HepG2 (cell line): ENCODE results near the gene SELENOW. TPM values are rescaled to one million over a fixed set of nuclear protein-coding genes. Genes with fewer than 3 reads are reported as not detected.

Experiments used
- ATM ChIP-seq: fragments of 450-650 bp; IDR thresholded peaks from 2 replicates; pipeline ENCODE4 v1.7.1; 2017; ENCODE audit warnings: mild to moderate bottlenecking, borderline replicate concordance
- GZF1 ChIP-seq: sonication (generic); formaldehyde crosslinking; IDR thresholded peaks from 2 replicates; pipeline ENCODE4 v1.5.1; 2020; ENCODE audit warnings: mild to moderate bottlenecking, missing genetic modification reagents
- HIVEP1 ChIP-seq: sonication (generic); formaldehyde crosslinking; IDR thresholded peaks from 2 replicates; pipeline ENCODE4 v1.4.0; 2020; ENCODE audit warnings: mild to moderate bottlenecking, missing genetic modification reagents
- IKZF1 ChIP-seq: fragments of 450-650 bp; IDR thresholded peaks from 2 replicates; pipeline ENCODE4 v1.7.1; 2016
- KDM2A ChIP-seq: sonication (generic); formaldehyde crosslinking; IDR thresholded peaks from 2 replicates; pipeline ENCODE4 v1.4.0; 2020; ENCODE audit warnings: low read depth, missing genetic modification reagents, borderline replicate concordance
- KDM5A ChIP-seq: fragments of 200-600 bp; sonication (generic); IDR thresholded peaks from 2 replicates; pipeline ENCODE4 v1.7.0; 2018; ENCODE audit warnings: antibody characterized with exemption, mild to moderate bottlenecking, low read length, borderline replicate concordance
- MAFG ChIP-seq: sonication (generic); formaldehyde crosslinking; IDR thresholded peaks from 2 replicates; pipeline ENCODE4 v1.5.1; 2020; ENCODE audit warnings: mild to moderate bottlenecking, missing genetic modification reagents
- MTA1 ChIP-seq: sonication (generic); formaldehyde crosslinking; IDR thresholded peaks from 2 replicates; pipeline ENCODE4 v1.4.0; 2020; ENCODE audit warnings: missing genetic modification reagents, mild to moderate bottlenecking, borderline replicate concordance
- SP1 ChIP-seq, 2 experiments: fragments of 450-650 bp in 1 of 2; sonication (generic) in 1 of 2; formaldehyde crosslinking in 1 of 2; IDR thresholded peaks; 2 replicates each; pipeline versions ENCODE4 v1.4.0 to v1.6.1; 2016 to 2020; ENCODE audit warnings: missing genetic modification reagents in 1 of 2
- SRF ChIP-seq: IDR thresholded peaks from 2 replicates; pipeline ENCODE4 v1.6.1; 2011; ENCODE audit warnings: mild to moderate bottlenecking, low read depth, low read length, moderate library complexity
- ZFX ChIP-seq: sonication (generic); formaldehyde crosslinking; IDR thresholded peaks from 2 replicates; pipeline ENCODE4 v1.4.0; 2020; ENCODE audit warnings: mild to moderate bottlenecking, low read depth, missing genetic modification reagents, moderate library complexity
- ZFY ChIP-seq: sonication (generic); formaldehyde crosslinking; IDR thresholded peaks from 2 replicates; pipeline ENCODE4 v1.4.0; 2020; ENCODE audit warnings: missing genetic modification reagents
- ZFYVE20 ChIP-seq: sonication (generic); formaldehyde crosslinking; IDR thresholded peaks from 2 replicates; pipeline ENCODE4 v1.8.0; 2023; ENCODE audit warnings: low read depth, mild to moderate bottlenecking, moderate library complexity, missing genetic modification reagents, borderline replicate concordance
- ZKSCAN8 ChIP-seq: IDR thresholded peaks from 2 replicates; pipeline ENCODE4 v1.6.1; 2016; ENCODE audit warnings: borderline replicate concordance, missing genetic modification reagents, missing compliant biosample characterization
- ZNF24 ChIP-seq: fragments of 450-650 bp; IDR thresholded peaks from 2 replicates; pipeline ENCODE4 v1.6.1; 2017; ENCODE audit warnings: antibody characterized with exemption, mild to moderate bottlenecking
- ZNF256 ChIP-seq: sonication (generic); formaldehyde crosslinking; conservative IDR thresholded peaks from 2 replicates; pipeline ENCODE4 v1.4.0; 2020; ENCODE audit warnings: missing genetic modification reagents
- ZNF547 ChIP-seq: sonication (generic); formaldehyde crosslinking; IDR thresholded peaks from 2 replicates; pipeline ENCODE4 v1.5.1; 2020; ENCODE audit warnings: mild to moderate bottlenecking, missing genetic modification reagents
- ZNF549 ChIP-seq: sonication (generic); formaldehyde crosslinking; IDR thresholded peaks from 2 replicates; pipeline ENCODE4 v1.5.0; 2020; ENCODE audit warnings: missing genetic modification reagents
- ZNF558 ChIP-seq: sonication (generic); formaldehyde crosslinking; IDR thresholded peaks from 2 replicates; pipeline ENCODE4 v1.9.0; 2022; ENCODE audit warnings: mild to moderate bottlenecking, missing genetic modification reagents, borderline replicate concordance
- ZSCAN9 ChIP-seq: IDR thresholded peaks from 2 replicates; pipeline ENCODE4 v1.6.1; 2016; ENCODE audit warnings: borderline replicate concordance
- polyA plus RNA-seq, 8 experiments: library from polyadenylated mRNA; depleted of rRNA in 3 of 8; stranded (reverse) in 7 of 8; unstranded in 1 of 8; fragments of >200 nt; fragmentation: Illumina TruSeq in 4 of 8; extraction: Trizol in 4 of 8; gene quantifications; 2 replicates each; pipeline versions ENCODE4 v1.2.1 to v1.2.3, GENCODE V29; 2011 to 2016; ENCODE audit warnings: low read depth in 4 of 8, missing spikeins in 1 of 8, mixed read lengths in 1 of 8; ENCODE audit not compliant: insufficient read depth in 1 of 8
- total RNA-seq, 5 experiments: library from RNA; depleted of rRNA; stranded (reverse); fragments of >200 nt; fragmentation: Illumina TruSeq; extraction: Trizol; gene quantifications; 2 replicates each; pipeline ENCODE4 v1.2.3, GENCODE V29; 2016; ENCODE audit warnings: low read depth in 1 of 5
- TF ChIP-seq, protein P1 (sequence below): sonication (generic); formaldehyde crosslinking; IDR thresholded peaks from 2 replicates; pipeline ENCODE4 v1.5.1; 2020; ENCODE audit warnings: missing genetic modification reagents, mild to moderate bottlenecking, borderline replicate concordance
- TF ChIP-seq, protein P2 (sequence below): sonication (generic); formaldehyde crosslinking; IDR thresholded peaks from 2 replicates; pipeline ENCODE4 v1.4.0; 2020; ENCODE audit warnings: missing genetic modification reagents, borderline replicate concordance

Gene SELENOW
- total and polyA plus RNA-seq, 2 of the 13 experiments (the other 11 are each of a cell fraction or from before 2014, with no cell fraction given), result 50.3 to 64.7 TPM

DNA sequence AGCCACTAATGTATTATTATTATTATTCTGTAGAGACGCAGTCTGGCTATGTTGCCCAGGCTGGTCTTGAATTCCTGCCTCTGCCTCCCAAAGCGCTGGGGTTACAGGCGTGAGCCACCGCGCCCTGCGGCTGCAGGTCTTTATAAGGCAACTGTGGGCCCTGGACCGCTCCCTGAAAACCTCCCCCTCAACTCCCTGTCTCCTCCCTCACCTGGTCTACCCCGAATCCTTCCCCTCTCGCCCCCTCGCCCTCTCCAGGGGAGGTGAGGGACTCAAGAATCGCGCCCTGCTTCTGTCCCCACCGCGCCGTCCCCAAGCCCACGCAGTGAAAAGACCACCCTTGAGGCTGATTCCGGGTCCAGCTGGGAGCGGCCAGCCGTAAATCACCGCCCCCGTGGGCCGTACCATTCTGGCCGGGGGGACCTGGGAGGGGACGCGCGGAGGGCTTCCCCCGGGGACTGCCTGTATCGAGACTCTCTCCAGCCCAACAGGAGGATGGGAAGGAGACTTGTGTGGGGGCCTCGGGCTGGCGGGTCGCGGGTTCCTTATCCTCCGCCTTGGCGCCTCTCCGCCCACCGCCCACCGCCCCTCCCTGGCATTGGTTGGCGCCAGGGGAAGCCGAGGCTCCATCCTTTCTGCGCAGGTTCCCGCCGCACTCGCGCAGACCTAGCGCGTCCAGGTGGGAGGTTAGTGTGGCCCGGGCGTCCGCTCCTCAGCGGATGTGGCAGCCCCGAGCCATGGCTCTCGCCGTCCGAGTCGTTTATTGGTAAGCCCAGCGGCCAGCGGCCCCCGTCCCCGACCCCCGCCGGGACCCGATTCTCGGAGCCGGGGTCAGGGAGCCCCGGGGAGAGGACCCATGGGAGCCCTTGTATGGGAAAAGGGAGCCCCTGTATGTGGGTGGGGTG is at the start of gene SELENOW (continued):
- TF ChIP-seq ZFY (CRISPR knock-in tag) (peak; percentile 78), ZKSCAN8 (CRISPR knock-in tag) (no peak), KDM2A (CRISPR knock-in tag) (peak; percentile 92), MTA1 (no peak), GZF1 (CRISPR knock-in tag) (peak; percentile 50), ZNF558 (CRISPR knock-in tag) (0 out of 2 replicates have a peak, but pooled peaks have one; percentile 53), SRF (0 out of 2 replicates have a peak, but pooled peaks have one; percentile 26), ZFYVE20 (CRISPR knock-in tag) (no peak), ATM (no peak), ZNF24 (no peak), KDM5A (peak; percentile 53; the same call in 1 of the 2 replicates), HIVEP1 (CRISPR knock-in tag) (no peak), MAFG (CRISPR knock-in tag) (no peak), ZNF547 (CRISPR knock-in tag) (peak; percentile 85; the same call in 1 of the 2 replicates), IKZF1 (no peak), ZNF256 (CRISPR knock-in tag) (0 out of 2 replicates have a peak, but pooled peaks have one; percentile 13), SP1 (IDR thresholded peaks at IDR 0.05) (peak; percentile 83; the same call in 1 of the 2 replicates), SP1 (CRISPR knock-in tag; IDR thresholded peaks at IDR 0.05) (peak; percentile 98), ZNF549 (CRISPR knock-in tag) (no peak), ZFX (CRISPR knock-in tag) (peak; percentile 93), ZSCAN9 (no peak)
- TF ChIP-seq, protein P1, sequence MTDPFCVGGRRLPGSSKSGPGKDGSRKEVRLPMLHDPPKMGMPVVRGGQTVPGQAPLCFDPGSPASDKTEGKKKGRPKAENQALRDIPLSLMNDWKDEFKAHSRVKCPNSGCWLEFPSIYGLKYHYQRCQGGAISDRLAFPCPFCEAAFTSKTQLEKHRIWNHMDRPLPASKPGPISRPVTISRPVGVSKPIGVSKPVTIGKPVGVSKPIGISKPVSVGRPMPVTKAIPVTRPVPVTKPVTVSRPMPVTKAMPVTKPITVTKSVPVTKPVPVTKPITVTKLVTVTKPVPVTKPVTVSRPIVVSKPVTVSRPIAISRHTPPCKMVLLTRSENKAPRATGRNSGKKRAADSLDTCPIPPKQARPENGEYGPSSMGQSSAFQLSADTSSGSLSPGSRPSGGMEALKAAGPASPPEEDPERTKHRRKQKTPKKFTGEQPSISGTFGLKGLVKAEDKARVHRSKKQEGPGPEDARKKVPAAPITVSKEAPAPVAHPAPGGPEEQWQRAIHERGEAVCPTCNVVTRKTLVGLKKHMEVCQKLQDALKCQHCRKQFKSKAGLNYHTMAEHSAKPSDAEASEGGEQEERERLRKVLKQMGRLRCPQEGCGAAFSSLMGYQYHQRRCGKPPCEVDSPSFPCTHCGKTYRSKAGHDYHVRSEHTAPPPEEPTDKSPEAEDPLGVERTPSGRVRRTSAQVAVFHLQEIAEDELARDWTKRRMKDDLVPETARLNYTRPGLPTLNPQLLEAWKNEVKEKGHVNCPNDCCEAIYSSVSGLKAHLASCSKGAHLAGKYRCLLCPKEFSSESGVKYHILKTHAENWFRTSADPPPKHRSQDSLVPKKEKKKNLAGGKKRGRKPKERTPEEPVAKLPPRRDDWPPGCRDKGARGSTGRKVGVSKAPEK (CRISPR knock-in tag), result 0 out of 2 replicates have a peak, but pooled peaks have one; percentile 11
- TF ChIP-seq, protein P2, sequence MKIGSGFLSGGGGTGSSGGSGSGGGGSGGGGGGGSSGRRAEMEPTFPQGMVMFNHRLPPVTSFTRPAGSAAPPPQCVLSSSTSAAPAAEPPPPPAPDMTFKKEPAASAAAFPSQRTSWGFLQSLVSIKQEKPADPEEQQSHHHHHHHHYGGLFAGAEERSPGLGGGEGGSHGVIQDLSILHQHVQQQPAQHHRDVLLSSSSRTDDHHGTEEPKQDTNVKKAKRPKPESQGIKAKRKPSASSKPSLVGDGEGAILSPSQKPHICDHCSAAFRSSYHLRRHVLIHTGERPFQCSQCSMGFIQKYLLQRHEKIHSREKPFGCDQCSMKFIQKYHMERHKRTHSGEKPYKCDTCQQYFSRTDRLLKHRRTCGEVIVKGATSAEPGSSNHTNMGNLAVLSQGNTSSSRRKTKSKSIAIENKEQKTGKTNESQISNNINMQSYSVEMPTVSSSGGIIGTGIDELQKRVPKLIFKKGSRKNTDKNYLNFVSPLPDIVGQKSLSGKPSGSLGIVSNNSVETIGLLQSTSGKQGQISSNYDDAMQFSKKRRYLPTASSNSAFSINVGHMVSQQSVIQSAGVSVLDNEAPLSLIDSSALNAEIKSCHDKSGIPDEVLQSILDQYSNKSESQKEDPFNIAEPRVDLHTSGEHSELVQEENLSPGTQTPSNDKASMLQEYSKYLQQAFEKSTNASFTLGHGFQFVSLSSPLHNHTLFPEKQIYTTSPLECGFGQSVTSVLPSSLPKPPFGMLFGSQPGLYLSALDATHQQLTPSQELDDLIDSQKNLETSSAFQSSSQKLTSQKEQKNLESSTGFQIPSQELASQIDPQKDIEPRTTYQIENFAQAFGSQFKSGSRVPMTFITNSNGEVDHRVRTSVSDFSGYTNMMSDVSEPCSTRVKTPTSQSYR, result no peak
